ENCODE results near the gene ACTN4.

The ACTN4 gene

DNA sequence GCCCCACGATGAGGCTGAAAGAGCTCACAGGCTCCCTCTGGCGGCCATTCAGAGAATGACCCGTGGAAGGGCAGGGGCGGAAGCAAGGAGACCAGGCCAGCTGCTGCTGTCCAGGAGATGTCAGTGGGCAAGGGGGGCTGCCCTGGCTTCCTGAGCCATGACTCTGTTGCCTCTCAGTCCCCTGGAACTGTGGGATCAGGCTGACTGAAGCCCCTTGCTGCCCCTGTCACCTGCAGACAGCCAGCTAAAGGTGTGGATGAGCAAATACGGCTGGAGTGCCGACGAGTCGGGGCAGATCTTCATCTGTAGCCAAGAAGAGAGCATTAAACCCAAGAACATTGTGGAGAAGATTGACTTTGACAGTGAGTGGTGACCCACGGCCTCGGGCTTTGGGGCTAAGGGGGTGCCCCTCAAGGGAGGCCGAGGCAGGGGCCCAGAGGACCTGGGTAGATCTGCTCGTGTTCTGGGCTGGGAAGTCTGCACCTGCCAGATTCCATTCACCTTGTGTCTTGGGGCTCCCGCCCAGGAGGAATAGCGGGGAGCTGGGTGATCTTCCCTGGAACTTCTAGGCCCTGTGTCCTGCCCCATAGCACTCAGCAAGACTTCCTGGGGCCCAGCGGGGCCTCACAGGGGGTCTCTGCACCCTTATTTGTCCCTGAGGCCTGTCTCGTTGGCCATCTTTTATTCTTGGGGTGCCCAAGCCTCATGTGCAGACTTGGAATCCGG, 12.5 kb upstream of the ACTN4 start:
- H3K27ac ChIP-seq: peak overlapping the region; percentile 84

GRCh38 chr19:38635483-38636399, 11.7 kb upstream of the ACTN4 start:
- peak overlapping the region; percentile 84 for H3K27ac ChIP-seq
- DNase-seq (ENCODE audit: low read depth, low spot score): no peak

More for the DNA sequence above, 12.5 kb upstream of the ACTN4 start:
- no peak for DNase-seq (ENCODE audit: low read depth, low spot score)

GRCh38 chr19:38638461-38638860, 9.0 kb upstream of the ACTN4 start:
- DNase-seq (ENCODE audit: low read depth, low spot score): no peak
- H3K27ac ChIP-seq: peak overlapping the region; percentile 84

DNA sequence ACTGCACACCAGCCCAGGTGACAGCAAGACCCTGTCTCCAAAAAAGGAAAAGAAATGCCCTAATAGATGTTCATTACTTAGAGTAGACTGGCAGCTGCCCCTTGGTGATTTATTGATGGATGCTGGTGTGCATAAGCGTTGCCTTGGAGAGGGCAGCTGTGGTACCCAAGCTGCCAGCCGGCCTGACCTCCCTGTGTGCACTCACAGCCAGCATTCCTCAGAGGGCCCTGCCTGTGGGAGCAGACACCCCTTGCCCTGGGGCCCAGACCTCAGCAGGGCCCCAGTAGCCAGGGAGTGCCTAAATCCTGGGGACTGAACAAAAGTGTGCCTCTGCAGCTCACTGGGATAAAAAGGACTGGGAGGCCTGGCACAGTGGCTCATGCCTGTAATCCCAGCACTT, 7.8 kb upstream of the ACTN4 start:
- DNase-seq (ENCODE audit: low read depth, low spot score): no peak
- peak overlapping the region; percentile 84 for H3K27ac ChIP-seq

- no peak for DNase-seq (ENCODE audit: low read depth, low spot score)
- peak overlapping the region; percentile 84 for H3K27ac ChIP-seq
Observed at GRCh38 chr19:38640368-38640767, 7.1 kb upstream of the ACTN4 start.

- no peak for DNase-seq (ENCODE audit: low read depth, low spot score)
- no peak overlapping the region for H3K27ac ChIP-seq
Observed at GRCh38 chr19:38642176-38642575, 5.3 kb upstream of the ACTN4 start.

DNA sequence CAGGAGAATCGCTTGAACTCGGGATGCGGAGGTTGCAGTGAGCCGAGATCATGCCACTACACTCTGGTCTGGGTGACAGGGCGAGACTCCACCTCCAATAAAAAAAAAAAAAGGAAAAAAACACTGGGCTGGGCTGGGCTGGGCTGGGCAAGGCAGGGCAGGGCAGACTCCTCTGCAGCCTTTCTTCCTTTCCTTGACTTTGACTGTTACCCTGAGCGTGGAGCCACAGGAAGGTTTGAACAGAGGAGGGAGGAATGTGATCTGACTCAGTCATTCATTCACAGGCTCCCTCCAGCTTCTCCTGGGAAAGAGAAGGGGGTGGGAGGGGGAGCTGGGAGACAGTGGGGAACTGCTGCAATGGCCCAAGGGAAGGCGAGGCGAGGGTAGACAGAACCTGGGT, 2.7 kb upstream of the ACTN4 start:
- peak overlapping the region; percentile 50 for H3K27ac ChIP-seq
- DNase-seq (ENCODE audit: low read depth, low spot score): no peak

GRCh38 chr19:38647966-38648768, 718 bp downstream of the ACTN4 start:
- peak overlapping the region; percentile 99 for H3K27ac ChIP-seq
- no peak for DNase-seq (ENCODE audit: low read depth, low spot score)

- DNase-seq (ENCODE audit: low read depth, low spot score): no peak
- peak overlapping the region; percentile 99 for H3K27ac ChIP-seq
Observed at GRCh38 chr19:38648769-38649304, 1.4 kb downstream of the ACTN4 start.

DNA sequence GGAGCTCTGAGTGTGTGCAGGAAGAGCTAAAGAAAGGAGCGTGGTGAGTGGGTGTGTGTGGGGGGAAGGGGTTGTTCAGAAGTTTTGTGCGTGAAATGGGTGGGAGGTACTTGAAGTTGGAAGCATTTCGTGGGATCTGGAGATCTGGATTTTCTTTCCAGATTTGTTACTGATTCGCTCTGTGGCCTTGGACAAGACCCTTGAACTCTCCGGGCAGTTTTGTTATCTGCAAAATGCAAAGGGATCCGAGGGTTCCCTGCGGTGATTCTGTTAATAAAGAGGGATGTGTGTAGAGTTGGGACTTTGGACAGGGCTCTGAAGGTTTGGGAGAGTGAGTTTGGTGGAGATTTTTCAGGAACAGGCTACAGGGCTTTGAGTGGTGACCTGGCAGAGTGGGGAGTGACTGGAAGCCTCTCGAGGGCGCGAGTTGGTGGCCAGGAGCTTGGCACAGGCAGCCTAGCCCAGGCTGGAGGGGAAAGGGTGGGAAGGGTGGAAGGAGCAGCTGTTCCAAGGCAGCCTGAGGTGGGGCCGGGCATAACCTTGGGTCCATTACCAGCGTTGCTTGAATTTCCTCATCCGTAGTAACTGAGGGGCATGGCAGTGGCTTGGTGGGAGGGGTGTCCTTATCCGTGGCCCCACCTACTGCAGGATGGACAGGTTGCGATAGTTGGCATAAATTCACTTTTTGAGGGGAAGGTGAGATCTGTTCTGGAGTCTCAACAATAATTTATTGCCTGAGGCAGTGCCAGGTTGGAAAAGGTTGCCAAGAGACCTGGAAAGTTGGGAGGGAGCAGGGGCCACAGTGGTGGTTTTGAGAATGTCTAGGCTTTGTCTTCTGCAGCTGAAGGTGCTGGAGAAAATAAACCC, 2.1 kb downstream of the ACTN4 start:
- DNase-seq (ENCODE audit: low read depth, low spot score): no peak
- peak overlapping the region; percentile 99 for H3K27ac ChIP-seq

GRCh38 chr19:38650172-38650775, 2.8 kb downstream of the ACTN4 start:
- no peak for DNase-seq (ENCODE audit: low read depth, low spot score)
- peak overlapping the region; percentile 99 for H3K27ac ChIP-seq

- peak overlapping the region; percentile 99 for H3K27ac ChIP-seq
- DNase-seq (ENCODE audit: low read depth, low spot score): no peak
Observed at GRCh38 chr19:38650911-38651584, 3.6 kb downstream of the ACTN4 start.

- peak overlapping the region; percentile 99 for H3K27ac ChIP-seq
Observed at GRCh38 chr19:38653028-38653571, 5.7 kb downstream of the ACTN4 start.

DNA sequence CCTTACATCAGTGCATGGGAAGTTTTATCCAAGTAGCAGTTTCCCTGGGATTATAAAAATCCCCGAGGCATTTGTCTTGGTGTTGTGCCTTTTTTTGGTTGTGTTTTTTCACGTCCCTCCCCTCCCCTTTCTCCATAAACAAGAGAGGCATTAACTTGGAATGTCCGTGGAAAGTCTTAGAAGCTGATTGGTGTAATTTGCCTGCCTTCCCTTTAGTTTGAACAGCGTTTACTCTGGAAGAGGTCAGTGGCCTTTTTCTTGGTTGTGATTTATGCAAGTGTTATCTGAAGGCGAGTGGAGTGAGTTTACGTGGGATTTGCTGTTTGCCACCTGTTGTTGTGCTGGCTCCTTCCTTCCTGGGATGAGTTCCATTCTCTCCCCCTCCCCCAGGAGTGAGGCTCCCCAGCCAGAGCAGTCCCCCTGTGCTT, 7.2 kb downstream of the ACTN4 start:
- DNase-seq (ENCODE audit: low read depth, low spot score): no peak
- H3K27ac ChIP-seq: peak overlapping the region; percentile 99

More at GRCh38 chr19:38653028-38653571, 5.7 kb downstream of the ACTN4 start:
- no peak for DNase-seq (ENCODE audit: low read depth, low spot score)

DNA sequence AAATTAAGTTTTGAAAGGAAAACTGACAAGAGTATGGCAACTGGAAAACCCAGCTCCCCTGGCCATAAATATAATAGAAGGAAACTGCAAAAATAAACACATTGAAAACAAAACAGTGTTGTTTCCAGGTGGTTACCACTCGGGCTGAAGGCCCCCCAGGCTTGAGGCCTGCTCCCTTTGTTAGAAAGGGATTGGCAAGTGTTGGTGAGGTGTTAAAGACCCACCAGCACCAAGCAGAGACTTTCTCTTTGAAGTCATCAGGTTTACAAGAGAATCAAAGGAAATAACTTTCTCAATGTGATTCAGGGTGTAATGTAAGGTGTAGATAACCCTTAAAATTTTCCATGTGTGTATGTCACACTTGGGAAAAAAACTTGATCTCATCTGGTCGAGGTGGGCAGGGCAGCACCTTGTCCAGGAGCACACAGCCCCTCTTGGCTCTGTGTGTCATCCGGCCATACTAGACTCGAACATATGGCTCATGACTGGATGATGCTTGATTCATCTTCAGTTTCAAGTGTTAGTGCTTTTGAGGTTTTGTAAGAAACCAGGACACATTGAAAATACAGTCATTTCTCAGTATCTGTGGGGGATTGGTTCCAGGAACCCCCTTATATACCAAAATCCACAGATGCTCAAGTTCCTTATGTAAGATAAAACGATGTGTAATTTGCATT, 7.8 kb downstream of the ACTN4 start:
- no peak for DNase-seq (ENCODE audit: low read depth, low spot score)
- peak overlapping the region; percentile 99 for H3K27ac ChIP-seq

- DNase-seq (ENCODE audit: low read depth, low spot score): no peak
- H3K27ac ChIP-seq: peak overlapping the region; percentile 99
Observed at GRCh38 chr19:38656171-38656981, 8.9 kb downstream of the ACTN4 start.

All from epithelial cell of prostate (primary cell).